MG63 (cell line): ENCODE data around the gene KCNQ1. TPM values are rescaled to one million over a fixed set of nuclear protein-coding genes. Genes with fewer than 3 reads are reported as not detected.

ENCODE experiments used
- DNase-seq: peaks from one replicate; pipeline ENCODE4 v3.0.0-alpha.2; 2020
- H3K27me3 ChIP-seq: fragments of 250-450 bp; sonication (Bioruptor Pico); 2 replicates; pipeline ENCODE4 v1.5.1; 2020; ENCODE audit warnings: mild to moderate bottlenecking, moderate library complexity
- H3K36me3 ChIP-seq: fragments of 250-450 bp; sonication (Bioruptor Pico); 2 replicates; pipeline ENCODE4 v1.5.1; 2020; ENCODE audit warnings: mild to moderate bottlenecking, moderate library complexity
- H3K4me3 ChIP-seq: fragments of 250-450 bp; sonication (Bioruptor Pico); 2 replicates; pipeline ENCODE4 v1.5.1; 2020; ENCODE audit warnings: mild to moderate bottlenecking, moderate library complexity
- H3K9me3 ChIP-seq: fragments of 250-450 bp; sonication (Bioruptor Pico); 2 replicates; pipeline ENCODE4 v1.5.1; 2020; ENCODE audit warnings: mild to moderate bottlenecking, moderate library complexity
- total RNA-seq: library from RNA; depleted of rRNA; stranded (reverse); fragments of >200 nt; shearing (Covaris generic); gene quantifications from 2 replicates; pipeline ENCODE4 v1.2.3, GENCODE V29; 2014; ENCODE audit warnings: low replicate concordance

The KCNQ1 gene
- total RNA-seq, 1 experiment from 2014 or later, result not detected

- Histone ChIP-seq H3K4me3 (no peak overlapping the region), H3K9me3 (no peaks in the 10 kb centered on the region), H3K27me3 (peaks cover 24% of the 10 kb centered on the region), H3K36me3 (no peaks in the 10 kb centered on the region)
- no peak for DNase-seq
These were observed 1.9 kb downstream of the KCNQ1 start for GRCh38 chr11:2446590-2447252.

DNA sequence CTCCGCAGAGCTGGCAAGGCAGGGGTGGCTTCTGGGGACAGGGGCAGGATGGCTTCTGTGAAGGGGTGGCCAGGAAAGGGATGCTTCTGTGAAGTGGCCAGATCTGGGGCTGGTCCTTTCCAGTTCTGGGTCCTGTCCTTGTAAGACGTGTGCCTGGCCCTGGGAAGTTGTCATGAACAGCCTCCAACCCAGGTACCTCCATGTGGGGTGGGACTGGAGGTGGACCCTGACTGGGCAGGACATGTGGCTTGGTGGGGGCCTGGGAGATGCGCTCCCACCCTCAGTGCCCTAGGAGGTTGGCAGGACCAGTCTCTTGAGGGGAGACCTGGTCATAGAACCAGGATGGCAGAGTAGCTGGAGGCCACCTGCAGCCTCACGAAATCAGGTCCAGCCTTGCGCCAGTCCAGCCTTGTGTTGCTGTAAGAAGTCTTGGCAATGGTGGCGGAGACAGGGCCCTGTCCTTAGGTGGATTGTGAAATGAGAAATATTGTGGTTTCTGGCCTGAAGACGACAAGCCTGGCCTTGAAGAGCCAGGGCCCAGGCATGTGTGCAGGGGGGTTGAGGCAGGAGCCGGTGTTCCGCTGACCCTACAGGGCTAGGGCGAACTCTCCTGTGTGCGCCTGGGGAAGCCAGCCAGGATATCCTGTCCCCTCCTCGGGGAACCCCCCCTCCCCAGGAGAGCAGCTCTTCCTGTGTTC is 2.6 kb downstream of the KCNQ1 start:
- no peak for DNase-seq

DNA sequence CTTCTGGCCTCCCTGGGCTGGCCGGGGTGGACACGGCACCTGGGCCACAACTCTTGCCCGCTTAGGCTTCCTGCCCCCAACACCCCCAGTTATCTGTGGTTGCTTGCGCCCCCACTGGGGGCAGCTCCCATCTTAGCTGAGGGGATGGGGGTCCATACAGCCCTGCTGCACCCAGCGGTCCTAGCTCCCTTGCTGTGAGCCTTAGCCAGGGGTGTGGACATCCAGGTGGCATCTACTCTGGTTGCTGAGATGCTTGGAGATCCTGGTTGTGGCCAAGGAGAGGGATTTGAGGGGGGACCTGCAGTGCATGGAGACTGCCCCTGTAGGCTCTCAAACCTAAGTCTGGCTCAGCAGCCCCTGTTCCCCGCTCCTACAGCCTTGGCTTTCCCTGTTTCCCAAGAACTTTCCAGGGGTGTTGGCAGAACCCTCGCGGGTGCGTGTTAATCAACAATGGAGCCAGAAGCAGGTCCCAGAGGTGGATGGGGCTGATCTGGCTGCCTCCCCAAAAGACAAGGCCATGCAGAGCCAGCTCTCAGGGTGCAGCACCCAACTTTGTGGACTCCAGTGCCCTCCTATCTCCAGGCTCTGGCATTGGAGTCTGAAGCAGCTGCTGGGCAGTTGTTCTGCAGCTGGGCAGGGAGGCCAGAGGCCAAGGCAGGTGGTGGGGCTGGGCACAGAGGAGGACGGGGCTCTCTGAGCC is 3.3 kb downstream of the KCNQ1 start:
- Histone ChIP-seq H3K9me3 (no peaks in the 10 kb centered on the region), H3K36me3 (no peaks in the 10 kb centered on the region), H3K27me3 (peaks cover 29% of the 10 kb centered on the region), H3K4me3 (no peak overlapping the region)
- DNase-seq, result no peak

More for the DNA sequence above, 2.6 kb downstream of the KCNQ1 start:
- Histone ChIP-seq H3K9me3 (no peaks in the 10 kb centered on the region), H3K4me3 (no peak overlapping the region), H3K36me3 (no peaks in the 10 kb centered on the region), H3K27me3 (peaks cover 26% of the 10 kb centered on the region)

DNA sequence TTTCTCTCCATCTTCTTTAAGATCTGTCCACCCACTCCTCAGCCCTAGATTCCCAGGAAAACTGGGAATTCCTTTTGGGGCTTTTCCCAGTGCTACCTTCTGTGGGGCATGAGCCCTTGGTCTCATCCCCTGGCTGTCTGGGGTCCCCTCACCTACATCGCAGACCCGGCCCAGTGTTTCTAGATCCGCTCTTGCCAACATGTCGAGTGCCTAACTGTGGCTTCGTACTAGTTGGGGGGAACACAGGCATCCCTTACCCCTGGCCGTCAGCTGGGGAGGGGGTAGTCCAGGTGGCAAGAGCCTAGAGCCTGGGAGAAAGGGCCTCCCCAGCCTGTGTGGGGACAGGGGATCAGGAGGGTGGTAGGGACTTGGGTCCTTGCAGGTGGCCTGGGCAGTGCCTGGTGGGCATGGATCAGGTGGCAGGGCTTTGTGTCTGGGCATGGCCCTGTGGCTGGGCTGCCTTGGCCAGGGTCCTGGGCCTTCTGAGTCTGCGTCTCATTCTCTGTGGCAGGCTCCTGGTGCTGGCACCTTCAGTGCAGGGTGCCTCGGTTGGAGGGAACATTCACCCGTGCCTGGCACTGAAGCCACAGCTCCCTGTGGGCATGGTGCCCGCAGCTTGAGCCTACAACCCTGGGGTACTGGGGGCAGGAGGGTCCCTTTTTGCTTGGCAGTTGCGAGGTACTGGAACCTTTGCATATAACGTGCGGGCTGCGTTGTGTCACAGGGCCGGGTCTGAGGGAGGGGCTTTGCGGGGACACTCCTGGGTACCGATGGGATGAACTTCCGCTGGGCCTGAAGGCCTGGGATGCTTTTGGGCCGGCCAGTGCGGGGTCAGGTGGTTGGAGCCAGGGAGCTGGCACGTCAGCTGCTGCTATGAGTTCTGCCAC is 4.1 kb downstream of the KCNQ1 start:
- H3K27me3 ChIP-seq, result peaks cover 21% of the 10 kb centered on the region
- H3K4me3 ChIP-seq, result no peak overlapping the region
- H3K9me3 ChIP-seq, result no peaks in the 10 kb centered on the region
- no peak for DNase-seq
- no peaks in the 10 kb centered on the region for H3K36me3 ChIP-seq

DNA sequence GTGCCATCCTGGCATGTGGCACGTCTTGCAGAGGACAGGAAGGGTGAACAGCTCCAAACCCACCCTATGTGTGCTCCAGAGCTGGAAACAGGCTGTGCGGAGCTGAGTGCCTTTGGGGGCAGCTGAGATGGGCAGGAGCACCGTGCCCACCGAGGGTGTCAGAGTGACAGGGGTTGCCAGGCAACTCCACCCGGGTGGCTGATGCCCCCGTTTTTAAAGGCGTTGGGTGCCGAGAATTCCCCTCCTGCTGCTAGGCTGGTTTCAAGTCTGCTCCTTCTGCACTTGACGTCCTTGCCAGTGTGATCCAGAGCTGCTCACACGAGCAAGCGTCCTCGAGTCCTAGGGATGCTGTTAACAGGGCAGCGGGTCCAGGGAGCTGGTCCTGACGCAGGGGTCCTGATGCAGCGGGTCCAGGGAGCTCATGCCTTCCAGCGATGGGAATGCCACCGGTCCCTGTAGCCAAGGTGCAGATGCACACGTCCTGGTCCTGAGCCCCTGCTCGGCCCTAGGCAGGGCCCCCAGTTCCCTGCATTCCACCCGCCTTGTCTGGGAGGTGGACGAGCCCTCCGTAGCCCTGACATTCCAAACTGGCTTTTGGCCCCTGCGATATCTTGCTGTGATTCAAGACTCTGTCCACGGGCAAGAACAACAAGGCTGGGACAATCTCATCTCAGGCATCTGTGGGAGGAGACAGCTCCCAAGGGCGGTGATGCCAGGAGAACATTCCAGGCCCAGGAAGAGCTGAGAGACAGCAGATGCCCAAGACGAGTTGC is 4.9 kb downstream of the KCNQ1 start:
- no peaks in the 10 kb centered on the region for H3K9me3 ChIP-seq
- no peaks in the 10 kb centered on the region for H3K36me3 ChIP-seq
- H3K4me3 ChIP-seq, result no peak overlapping the region
- peaks cover 16% of the 10 kb centered on the region for H3K27me3 ChIP-seq
- no peak for DNase-seq

- H3K4me3 ChIP-seq, result no peak overlapping the region
- no peak for DNase-seq
- H3K9me3 ChIP-seq, result peaks cover under 1% of the 10 kb centered on the region; the same call in 1 of the 2 replicates
- H3K27me3 ChIP-seq, result peaks cover 14% of the 10 kb centered on the region
- H3K36me3 ChIP-seq, result no peaks in the 10 kb centered on the region
These were observed 5.7 kb downstream of the KCNQ1 start for GRCh38 chr11:2450321-2451041.

DNA sequence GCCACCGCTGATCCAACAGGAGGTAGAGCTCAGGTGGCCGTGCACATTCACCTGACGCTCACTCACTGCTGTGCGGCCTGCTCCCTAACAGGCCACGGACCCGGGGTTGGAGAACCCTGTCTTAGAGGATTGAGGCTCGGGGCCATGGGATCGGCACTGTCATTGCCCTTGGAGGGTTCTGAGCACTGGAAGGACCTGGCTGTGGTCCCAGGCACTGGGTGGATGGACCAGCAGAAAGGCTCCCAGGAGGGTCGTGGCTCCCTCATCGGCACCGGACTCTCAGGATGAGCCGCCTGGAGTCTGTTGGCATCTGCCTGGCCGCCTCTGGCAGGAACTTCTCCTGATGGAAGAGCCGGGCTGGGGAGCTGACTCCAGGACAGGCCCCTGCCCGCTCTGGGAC is 6.5 kb downstream of the KCNQ1 start:
- DNase-seq, result no peak
- Histone ChIP-seq H3K27me3 (peaks cover 9% of the 10 kb centered on the region), H3K4me3 (no peak overlapping the region), H3K9me3 (peaks cover 3% of the 10 kb centered on the region; the same call in 1 of the 2 replicates), H3K36me3 (no peaks in the 10 kb centered on the region)

- peaks cover 3% of the 10 kb centered on the region; the same call in 1 of the 2 replicates for H3K9me3 ChIP-seq
- H3K4me3 ChIP-seq, result no peak overlapping the region
- H3K27me3 ChIP-seq, result peaks cover 9% of the 10 kb centered on the region
- H3K36me3 ChIP-seq, result no peaks in the 10 kb centered on the region
- DNase-seq, result no peak
These were observed 7.1 kb downstream of the KCNQ1 start for GRCh38 chr11:2451916-2452315.

GRCh38 chr11:2452321-2453012 is 7.7 kb downstream of the KCNQ1 start:
- Histone ChIP-seq H3K27me3 (peaks cover 9% of the 10 kb centered on the region), H3K4me3 (no peak overlapping the region), H3K36me3 (no peaks in the 10 kb centered on the region), H3K9me3 (peaks cover 3% of the 10 kb centered on the region; the same call in 1 of the 2 replicates)
- DNase-seq, result no peak

GRCh38 chr11:2453436-2453835 is 8.6 kb downstream of the KCNQ1 start:
- peaks cover 9% of the 10 kb centered on the region for H3K27me3 ChIP-seq
- no peaks in the 10 kb centered on the region for H3K36me3 ChIP-seq
- no peak overlapping the region for H3K4me3 ChIP-seq
- H3K9me3 ChIP-seq, result peaks cover 3% of the 10 kb centered on the region; the same call in 1 of the 2 replicates
- no peak for DNase-seq

- H3K4me3 ChIP-seq, result no peak overlapping the region
- DNase-seq, result no peak
- H3K36me3 ChIP-seq, result no peaks in the 10 kb centered on the region
- no peaks in the 10 kb centered on the region; the same call in 1 of the 2 replicates for H3K27me3 ChIP-seq
- H3K9me3 ChIP-seq, result peaks cover 3% of the 10 kb centered on the region; the same call in 1 of the 2 replicates
These were observed 13.5 kb downstream of the KCNQ1 start for GRCh38 chr11:2458321-2458720.

GRCh38 chr11:2459016-2459725 is 14.4 kb downstream of the KCNQ1 start:
- Histone ChIP-seq H3K36me3 (no peaks in the 10 kb centered on the region), H3K9me3 (peaks cover 3% of the 10 kb centered on the region; the same call in 1 of the 2 replicates), H3K4me3 (no peak overlapping the region), H3K27me3 (no peaks in the 10 kb centered on the region; the same call in 1 of the 2 replicates)
- no peak for DNase-seq

DNA sequence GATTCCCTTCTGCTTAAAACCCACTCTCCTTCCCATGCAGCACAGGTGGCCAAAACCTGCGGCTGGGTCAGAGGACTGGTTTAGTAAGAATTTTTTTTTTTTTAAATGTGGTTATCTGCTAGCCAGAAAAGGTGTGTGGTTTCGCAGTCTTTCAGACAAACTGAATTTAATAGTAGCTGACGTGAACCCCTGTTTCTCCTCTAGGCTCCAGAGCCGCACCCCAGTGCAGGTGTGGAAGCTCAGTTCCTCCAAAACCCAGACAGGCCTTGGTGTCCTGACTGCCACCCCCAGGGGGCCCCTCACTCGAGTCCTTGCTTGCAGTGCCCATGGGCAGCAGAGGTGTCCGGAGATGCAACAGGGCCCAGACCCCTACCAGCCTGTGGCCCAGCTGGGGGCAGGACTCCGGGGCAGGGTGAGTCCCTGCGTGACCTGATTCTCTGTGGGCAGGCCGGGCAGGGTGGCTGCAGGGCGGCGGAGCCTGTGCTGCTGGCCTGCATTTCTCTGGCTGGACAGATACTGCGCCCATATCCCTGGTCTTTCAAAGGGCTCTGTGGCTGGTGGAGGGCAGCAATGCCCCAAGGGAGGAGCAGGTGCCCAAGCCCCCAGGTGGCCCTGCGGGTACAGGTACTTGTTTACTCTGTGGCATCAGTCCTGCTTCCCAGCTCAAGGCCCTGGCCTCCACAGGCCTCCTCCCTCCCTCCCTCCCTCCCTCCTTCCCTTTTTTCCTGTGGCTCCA is 15.2 kb downstream of the KCNQ1 start:
- Histone ChIP-seq H3K27me3 (no peaks in the 10 kb centered on the region), H3K36me3 (no peaks in the 10 kb centered on the region), H3K9me3 (peaks cover 3% of the 10 kb centered on the region; the same call in 1 of the 2 replicates), H3K4me3 (no peak overlapping the region)
- no peak for DNase-seq
